Endothelial cell of umbilical vein (primary cell): ENCODE measurements around the gene HTR2B. TPM values are rescaled to one million over a fixed set of nuclear protein-coding genes. Genes with fewer than 3 reads are reported as not detected.

Source experiments
- BruUV-seq: library from RNA; stranded (reverse); fragments of 400-500 nt; replicated peaks from 2 replicates; lab custom pipeline; 2021; lab: Mats Ljungman, UMichigan
- CTCF ChIA-PET: fragments of 300-600, 350-600 bp; sonication (Branson Sonifier 250); formaldehyde crosslinking; loops from one replicate; lab custom pipeline; 2021; ENCODE audit warnings: antibody characterized with exemption, inconsistent platforms; lab: Charles Lee
- POLR2A ChIA-PET: fragments of 300-600, 350-600 bp; sonication (Branson Sonifier 250); formaldehyde crosslinking; loops from one replicate; lab custom pipeline; 2021; ENCODE audit warnings: antibody characterized with exemption, inconsistent platforms; lab: Charles Lee
- DNase-seq: peaks from one replicate; pipeline ENCODE4 v3.0.0-alpha.2; 2011; ENCODE audit warnings: low read depth, low spot score
- FAIRE-seq: peaks from 2 replicates; lab custom pipeline; 2011; peaks lifted over from hg19 to GRCh38; lab: Jason Lieb, UNC
- H2AFZ ChIP-seq: 2 replicates; pipeline ENCODE4 v1.6.0; 2012; ENCODE audit warnings: low read depth, low read length, control low read depth, inconsistent platforms
- H3K27ac ChIP-seq: 2 replicates; pipeline ENCODE4 v1.5.1; 2011; ENCODE audit warnings: low read depth, mild to moderate bottlenecking, control low read depth, low read length, moderate library complexity; ENCODE audit not compliant: insufficient read depth
- H3K27me3 ChIP-seq, 2 experiments: 2 replicates each; pipeline versions ENCODE4 v1.6.0 to v1.6.1; 2011; ENCODE audit warnings: low read length in 2 of 2, mixed read lengths in 1 of 2; ENCODE audit not compliant: control insufficient read depth in 2 of 2, insufficient read depth in 2 of 2
- H3K36me3 ChIP-seq, 2 experiments: 2 replicates in 1 of 2; 3 replicates in 1 of 2; pipeline ENCODE4 v1.5.1; 2011; ENCODE audit warnings: low read length in 2 of 2, mild to moderate bottlenecking in 1 of 2, moderate library complexity in 1 of 2; ENCODE audit not compliant: control insufficient read depth in 2 of 2, insufficient read depth in 2 of 2; ENCODE audit errors: extremely low read depth in 1 of 2
- H3K4me1 ChIP-seq: 3 replicates; pipeline ENCODE4 v1.5.1; 2011; ENCODE audit warnings: mild to moderate bottlenecking, low read length; ENCODE audit not compliant: control insufficient read depth, insufficient read depth; ENCODE audit errors: extremely low read depth
- H3K4me2 ChIP-seq: 2 replicates; pipeline ENCODE4 v1.6.1; 2011; ENCODE audit warnings: low read length, control low read depth, mixed read lengths; ENCODE audit not compliant: insufficient read depth
- H3K4me3 ChIP-seq, 3 experiments: fragments of 200-600 bp in 1 of 3; sonication (generic), shearing (Covaris generic) in 1 of 3; replicated peaks in 1 of 3; 2 replicates each; pipeline ENCODE4 v1.5.1; 2011 to 2016; ENCODE audit warnings: control low read depth in 3 of 3, low read length in 3 of 3, mild to moderate bottlenecking in 2 of 3, inconsistent platforms in 1 of 3, low read depth in 1 of 3, moderate library complexity in 1 of 3; ENCODE audit not compliant: insufficient read depth in 1 of 3
- H3K79me2 ChIP-seq: 2 replicates; pipeline ENCODE4 v1.6.0; 2012; ENCODE audit warnings: low read length, inconsistent platforms; ENCODE audit not compliant: control insufficient read depth, insufficient read depth
- H3K9ac ChIP-seq: replicated peaks from 2 replicates; pipeline ENCODE3; 2011; ENCODE audit warnings: low read length, control low read depth; ENCODE audit not compliant: insufficient read depth; ENCODE audit errors: extremely low read depth
- H3K9me1 ChIP-seq: replicated peaks from 3 replicates; pipeline ENCODE4 v1.6.0; 2011; ENCODE audit warnings: mild to moderate bottlenecking, low read length; ENCODE audit not compliant: control insufficient read depth, insufficient read depth; ENCODE audit errors: extremely low read depth
- H3K9me3 ChIP-seq: replicated peaks from 2 replicates; pipeline ENCODE4 v1.5.1; 2012; ENCODE audit warnings: low read length, inconsistent platforms; ENCODE audit not compliant: control insufficient read depth, insufficient read depth
- H4K20me1 ChIP-seq: replicated peaks from 2 replicates; pipeline ENCODE3; 2011; ENCODE audit warnings: mild to moderate bottlenecking, low read length; ENCODE audit not compliant: control insufficient read depth, insufficient read depth; ENCODE audit errors: extremely low read depth
- FOS ChIP-seq: IDR thresholded peaks from 2 replicates; pipeline ENCODE4 v1.6.1; 2011; ENCODE audit warnings: mild to moderate bottlenecking, low read length, moderate library complexity, borderline replicate concordance; ENCODE audit not compliant: insufficient read depth
- GATA2 ChIP-seq: IDR thresholded peaks from 2 replicates; pipeline ENCODE4 v1.7.0; 2011; ENCODE audit warnings: low read depth, mild to moderate bottlenecking, moderate library complexity, mixed read lengths, low read length; ENCODE audit not compliant: insufficient read length, insufficient read depth
- JUN ChIP-seq: IDR thresholded peaks from 2 replicates; pipeline ENCODE4 v1.6.1; 2011; ENCODE audit warnings: borderline replicate concordance, low read depth; ENCODE audit not compliant: insufficient read length, insufficient read depth
- POLR2A ChIP-seq: IDR thresholded peaks from 2 replicates; pipeline ENCODE4 v1.6.1; 2012; ENCODE audit warnings: low read depth, mild to moderate bottlenecking, control low read depth, low read length
- POLR2AphosphoS5 ChIP-seq: IDR thresholded peaks from 2 replicates; pipeline ENCODE4 v1.6.1; 2012; ENCODE audit warnings: low read depth, mild to moderate bottlenecking, control low read depth, low read length, moderate library complexity; ENCODE audit not compliant: insufficient read depth
- dilution Hi-C: fragments of 300-500 bp; cut with MboI; formaldehyde crosslinking; loops from one replicate; pipeline ENCODE4 v1.15.0; 2019; ENCODE audit warnings: low sequenced_read_pairs; ENCODE audit not compliant: extremely low pct_ligation_motif_present
- intact Hi-C: fragments of 100-400 bp; cut with micrococcal nuclease; formaldehyde crosslinking; loops from one replicate; pipeline ENCODE4 v1.10.0; 2022
- polyA plus RNA-seq, 4 experiments: library from polyadenylated mRNA; depleted of rRNA in 3 of 4; stranded (reverse) in 3 of 4; unstranded in 1 of 4; fragments of >200 nt; gene quantifications; 2 replicates each; pipeline versions ENCODE4 v1.2.1 to v1.2.3, GENCODE V29; 2011 to 2012; ENCODE audit warnings: missing spikeins in 1 of 4
- total RNA-seq: library from RNA; stranded (reverse); gene quantifications from 2 replicates; pipeline ENCODE4 v1.2.3, GENCODE V29; 2021
- TF ChIP-seq, protein P1 (sequence below): IDR thresholded peaks from 2 replicates; pipeline ENCODE4 v1.6.1; 2011; ENCODE audit not compliant: insufficient read depth, insufficient read length

Gene HTR2B
- total and polyA plus RNA-seq, 2 donors (not counting 3 experiments of a cell fraction or from before 2014, with no cell fraction given): 0.88 to 0.93 TPM

DNA sequence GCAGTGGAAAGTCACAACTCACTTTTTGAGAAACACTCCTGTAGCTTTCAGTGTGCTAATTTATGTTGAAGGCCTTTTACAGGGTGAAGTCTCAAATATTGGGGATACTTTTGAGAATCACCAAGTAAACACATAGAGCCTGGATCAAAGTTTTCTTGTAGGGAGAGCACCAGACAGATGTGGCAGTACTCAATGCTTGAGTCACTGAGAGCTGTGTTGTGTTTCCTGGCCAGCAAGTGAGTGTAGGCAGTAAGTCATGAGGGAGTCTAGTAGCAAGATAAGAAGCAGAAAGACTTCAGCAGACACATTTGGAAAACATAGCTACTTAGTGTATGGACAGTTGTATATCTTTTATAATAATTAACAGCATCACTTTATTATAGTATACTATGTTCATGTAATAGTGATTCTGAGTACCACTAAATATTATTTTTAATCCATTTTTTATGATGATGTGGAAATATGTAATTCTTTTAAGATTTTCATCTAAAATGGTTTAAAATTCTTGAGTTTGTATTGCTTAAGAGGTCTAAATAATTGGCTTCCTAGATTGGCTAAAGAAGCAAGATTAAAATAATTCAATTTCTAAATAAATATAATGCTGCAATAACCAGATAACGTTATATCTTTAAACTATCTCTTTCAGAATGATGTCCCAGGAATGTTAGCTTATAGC is 55.3 kb downstream of the HTR2B start:
- FAIRE-seq (no peak), DNase-seq (peak; percentile 50)
- ChIA-PET POLR2A (no interaction called here), CTCF (interaction anchor here (1.0 to 1.8 kb wide), 5 partner anchors 9 to 382 kb away, joined by 3 to 6 read pairs (median 5); partner anchors contain the start of gene PSMD1)
- BruUV-seq: no TSS peak
- no peaks in the 10 kb centered on the region for H4K20me1 ChIP-seq
- no peak overlapping the region for H2AFZ ChIP-seq
- H3K4me2 ChIP-seq: no peak overlapping the region
- H3K9me3 ChIP-seq: no peaks in the 10 kb centered on the region
- TF ChIP-seq GATA2: peak; percentile 30
- TF ChIP-seq POLR2AphosphoS5: no peak
- TF ChIP-seq, protein P1, sequence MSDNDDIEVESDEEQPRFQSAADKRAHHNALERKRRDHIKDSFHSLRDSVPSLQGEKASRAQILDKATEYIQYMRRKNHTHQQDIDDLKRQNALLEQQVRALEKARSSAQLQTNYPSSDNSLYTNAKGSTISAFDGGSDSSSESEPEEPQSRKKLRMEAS: no peak
- no peak for TF ChIP-seq POLR2A
- TF ChIP-seq JUN: no peak
- TF ChIP-seq FOS: peak; percentile 7
- peak overlapping the region; percentile 43 for H3K27ac ChIP-seq
- H3K9ac ChIP-seq: no peak overlapping the region
- peaks cover 12% of the 10 kb centered on the region for H3K79me2 ChIP-seq
- H3K27me3 ChIP-seq: no peaks in the 10 kb centered on the region
- H3K9me1 ChIP-seq: no peaks in the 10 kb centered on the region
- dilution Hi-C loops: no loop called here
- peaks cover 19% of the 10 kb centered on the region for H3K4me1 ChIP-seq
- intact Hi-C loops: no loop called here
- no peak overlapping the region for H3K4me3 ChIP-seq
- H3K36me3 ChIP-seq: peaks cover 5 to 42% of the 10 kb centered on the region in 2 experiments
